T-cell (primary cell): ENCODE measurements around the gene LRRC73. TPM values are rescaled to one million over a fixed set of nuclear protein-coding genes. Genes with fewer than 3 reads are reported as not detected.
"Not testable (repeated sequence)": the region's sequence is repeated elsewhere in the genome, so short reads cannot be mapped to it uniquely, and the experiment has no call there.

ENCODE experiments used
- ATAC-seq, 4 experiments: fragments of 200-7000 bp in 3 of 4; fragments of 150-1000 bp in 1 of 4; cut with Tn5 transposase; replicated peaks in 1 of 4; 1 replicate in 3 of 4; 2 replicates in 1 of 4; pipeline ENCODE4 v1.10.0; 2021; ENCODE audit warnings: moderate library complexity in 3 of 4, mild to moderate bottlenecking in 2 of 4, moderate number of reproducible peaks in 1 of 4
- CTCF ChIA-PET, 2 donors: fragments of 300-600 bp; sonication (Branson Sonifier 250); formaldehyde crosslinking; loops; one replicate each; lab custom pipeline; 2022; ENCODE audit warnings: antibody characterized with exemption in 2 of 2; lab: Charles Lee
- POLR2A ChIA-PET, 2 donors: fragments of 300-600 bp; sonication (Branson Sonifier 250); formaldehyde crosslinking; loops; one replicate each; lab custom pipeline; 2022; ENCODE audit warnings: antibody characterized with exemption in 2 of 2; lab: Charles Lee
- DNase-seq, 35 experiments: peaks; one replicate each; pipeline versions ENCODE4 v3.0.0 to v3.0.0-alpha.2; 2013 to 2023
- H3K27ac ChIP-seq: one replicate; pipeline ENCODE4 v1.5.1; 2013; ENCODE audit warnings: low read length
- H3K27me3 ChIP-seq, 2 experiments: replicated peaks in 1 of 2; 1 replicate in 1 of 2; 2 replicates in 1 of 2; pipeline versions ENCODE4 v1.6.1 to v1.7.0; 2013; ENCODE audit warnings: low read length in 1 of 2, mixed read lengths in 1 of 2; ENCODE audit not compliant: control insufficient read depth in 2 of 2, insufficient read depth in 2 of 2; ENCODE audit errors: extremely low read depth in 1 of 2
- H3K36me3 ChIP-seq, 2 donors: 1 replicate in 1 of 2; 2 replicates in 1 of 2; pipeline versions ENCODE4 v1.6.1 to v1.7.0; 2013; ENCODE audit warnings: low read length in 1 of 2; ENCODE audit not compliant: control insufficient read depth in 2 of 2, insufficient read depth in 1 of 2; ENCODE audit errors: extremely low read depth in 1 of 2
- H3K4me1 ChIP-seq, 2 experiments: 1 replicate in 1 of 2; 2 replicates in 1 of 2; pipeline versions ENCODE4 v1.6.1 to v1.7.0; 2013; ENCODE audit warnings: low read length in 2 of 2, mixed read lengths in 1 of 2; ENCODE audit not compliant: insufficient read depth in 2 of 2, control insufficient read depth in 1 of 2; ENCODE audit errors: extremely low read depth in 1 of 2
- H3K4me3 ChIP-seq, 2 donors: 1 replicate in 1 of 2; 2 replicates in 1 of 2; pipeline versions ENCODE4 v1.5.1 to v1.7.0; 2013; ENCODE audit warnings: mild to moderate bottlenecking in 2 of 2, low read length in 1 of 2, moderate library complexity in 1 of 2; ENCODE audit not compliant: control insufficient read depth in 1 of 2; ENCODE audit errors: extremely low read depth in 1 of 2
- H3K9me3 ChIP-seq: 2 replicates; pipeline ENCODE4 v1.7.0; 2013
- H3K27ac Mint-ChIP-seq, 2 donors: one replicate each; pipeline ENCODE4 v1.8.0; 2020 to 2021; ENCODE audit warnings: mild to moderate bottlenecking in 2 of 2, mixed read lengths in 2 of 2
- H3K27me3 Mint-ChIP-seq, 2 donors: one replicate each; pipeline ENCODE4 v1.8.0; 2021 to 2022; ENCODE audit warnings: mixed read lengths in 2 of 2
- H3K36me3 Mint-ChIP-seq: one replicate; pipeline ENCODE4 v1.8.0; 2021; ENCODE audit warnings: mixed read lengths
- H3K4me1 Mint-ChIP-seq, 3 donors: one replicate each; pipeline ENCODE4 v1.8.0; 2020 to 2022; ENCODE audit warnings: mixed read lengths in 3 of 3, mild to moderate bottlenecking in 1 of 3
- H3K4me3 Mint-ChIP-seq, 3 donors: one replicate each; pipeline ENCODE4 v1.8.0; 2020 to 2022; ENCODE audit warnings: mild to moderate bottlenecking in 3 of 3, mixed read lengths in 3 of 3, moderate library complexity in 3 of 3
- H3K9me3 Mint-ChIP-seq, 3 donors: one replicate each; pipeline ENCODE4 v1.8.0; 2020 to 2022; ENCODE audit warnings: mixed read lengths in 3 of 3
- WGBS: methylation state at CpG from one replicate; pipeline ENCODE4 v1.1.5; 2013; ENCODE audit warnings: missing lambda C conversion rate; ENCODE audit not compliant: insufficient coverage; 5-methylcytosine and 5-hydroxymethylcytosine counted together
- total RNA-seq, 35 experiments: library from RNA in 6 of 35; stranded (reverse) in 6 of 35; fragments of 120-200 nt in 1 of 35; gene quantifications; one replicate each; pipeline versions ENCODE4 v1.2.1 to v1.2.4 and lab custom pipeline; 2013 to 2026

LRRC73 gene
- total RNA-seq, 5 donors from 2014 or later (not counting 1 experiment from before 2014, with no cell fraction given): 0.53 to 0.95 (median 0.76) TPM; not detected in 2

- Mint-ChIP-seq H3K4me3 (no peak overlapping the region), H3K27ac (no peak overlapping the region), H3K36me3 (no peaks in the 10 kb centered on the region), H3K4me1 (no peaks in the 10 kb centered on the region), H3K9me3 (no peaks in the 10 kb centered on the region), H3K27me3 (peaks cover 30 to 46% of the 10 kb centered on the region in 2 donors)
- DNase-seq (no peak), ATAC-seq (no peak)
- no peak overlapping the region for H3K27ac ChIP-seq
- ChIA-PET POLR2A (no interaction called here), CTCF (interaction anchor here in 1 of 2 donors (0.7 kb wide), 1 partner anchor 128 kb away, joined by 5 read pairs; no protein-coding TSS in a partner anchor)
- H3K27me3 ChIP-seq: peaks cover 0 to 51% of the 10 kb centered on the region in 2 experiments
- no peaks in the 10 kb centered on the region for H3K9me3 ChIP-seq
- no peaks in the 10 kb centered on the region for H3K4me1 ChIP-seq
- 88% methylated on average over 5 of the region's 8 CpGs for WGBS
- no peak overlapping the region for H3K4me3 ChIP-seq
- H3K36me3 ChIP-seq: no peaks in the 10 kb centered on the region
Measured at GRCh38 chr6:43464337-43464736, 45.8 kb downstream of the LRRC73 start.

- Mint-ChIP-seq H3K4me1 (peaks cover 0 to under 1% (median under 1%) of the 10 kb centered on the region in 3 donors), H3K9me3 (no peaks in the 10 kb centered on the region), H3K27me3 (peaks cover 17 to 31% of the 10 kb centered on the region in 2 donors), H3K36me3 (no peaks in the 10 kb centered on the region), H3K27ac (no peak overlapping the region), H3K4me3 (no peak overlapping the region)
- WGBS: 72% methylated on average over 5 of the region's 5 CpGs
- no peaks in the 10 kb centered on the region for H3K9me3 ChIP-seq
- H3K36me3 ChIP-seq: no peaks in the 10 kb centered on the region
- H3K4me3 ChIP-seq: no peak overlapping the region
- H3K4me1 ChIP-seq: no peaks in the 10 kb centered on the region
- no peak for DNase-seq
- ChIA-PET CTCF (no interaction called here), POLR2A (interaction anchor here in 1 of 2 donors (0.5 kb wide), 1 partner anchor 855 kb away, joined by 4 read pairs; no protein-coding TSS in a partner anchor)
- H3K27ac ChIP-seq: no peak overlapping the region
- ATAC-seq: no peak
- peaks cover 0 to 40% of the 10 kb centered on the region in 2 experiments for H3K27me3 ChIP-seq
Measured at GRCh38 chr6:43461936-43462335, 48.2 kb downstream of the LRRC73 start.

- POLR2A ChIA-PET: no interaction called here
- CTCF ChIA-PET: interaction anchor here in 1 of 2 donors (0.5 kb wide), 1 partner anchor 19 kb away, joined by 7 read pairs; no protein-coding TSS in a partner anchor
- H3K9me3 Mint-ChIP-seq: no peaks in the 10 kb centered on the region
- Histone ChIP-seq H3K4me3 (no peak overlapping the region), H3K27me3 (peaks cover 0 to 26% of the 10 kb centered on the region in 2 experiments), H3K9me3 (no peaks in the 10 kb centered on the region), H3K36me3 (no peaks in the 10 kb centered on the region), H3K4me1 (peaks cover 0 to 8% of the 10 kb centered on the region in 2 experiments), H3K27ac (no peak overlapping the region)
- H3K4me3 Mint-ChIP-seq: no peak overlapping the region
- DNase-seq: no peak
- peaks cover 10 to 11% (median 11%) of the 10 kb centered on the region in 3 donors for H3K4me1 Mint-ChIP-seq
- WGBS: 80% methylated on average over 4 of the region's 4 CpGs
- ATAC-seq: no peak
- no peak overlapping the region for H3K27ac Mint-ChIP-seq
- H3K27me3 Mint-ChIP-seq: peaks cover 13 to 27% of the 10 kb centered on the region in 2 donors
- H3K36me3 Mint-ChIP-seq: no peaks in the 10 kb centered on the region
Measured at GRCh38 chr6:43460032-43460431, 50.1 kb downstream of the LRRC73 start.

- CTCF ChIA-PET: no interaction called here
- H3K27ac ChIP-seq: no peak overlapping the region
- no peaks in the 10 kb centered on the region for H3K36me3 Mint-ChIP-seq
- no CpG with 5 or more reads among the region's 1 CpG for WGBS
- H3K9me3 ChIP-seq: no peaks in the 10 kb centered on the region
- POLR2A ChIA-PET: no interaction called here
- no peak for ATAC-seq
- no peak for DNase-seq
- H3K27me3 ChIP-seq: peaks cover 0 to 22% of the 10 kb centered on the region in 2 experiments
- no peaks in the 10 kb centered on the region for H3K36me3 ChIP-seq
- no peaks in the 10 kb centered on the region for H3K9me3 Mint-ChIP-seq
- H3K4me1 ChIP-seq: peaks cover 0 to 13% of the 10 kb centered on the region in 2 experiments
- H3K4me3 Mint-ChIP-seq: no peak overlapping the region
- peaks cover 13 to 27% of the 10 kb centered on the region in 2 donors for H3K27me3 Mint-ChIP-seq
- no peak overlapping the region for H3K4me3 ChIP-seq
- H3K27ac Mint-ChIP-seq: no peak overlapping the region
- peaks cover 10 to 11% (median 11%) of the 10 kb centered on the region in 3 donors for H3K4me1 Mint-ChIP-seq
Measured at GRCh38 chr6:43459535-43459934, 50.6 kb downstream of the LRRC73 start.

GRCh38 chr6:43458154-43458553 lies 52.0 kb downstream of the LRRC73 start:
- ChIA-PET CTCF (interaction anchor here (0.7 to 1.5 kb wide), 4 partner anchors 10 to 97 kb away, joined by 3 to 7 read pairs (median 4); no protein-coding TSS in a partner anchor), POLR2A (interaction anchor here in 1 of 2 donors (0.7 kb wide), 1 partner anchor 1564 kb away, joined by 7 read pairs; no protein-coding TSS in a partner anchor)
- DNase-seq, H3K27ac ChIP-seq, H3K9me3 Mint-ChIP-seq, H3K27ac Mint-ChIP-seq, H3K36me3 Mint-ChIP-seq, H3K4me3 ChIP-seq, H3K36me3 ChIP-seq, H3K4me3 Mint-ChIP-seq, H3K9me3 ChIP-seq, ATAC-seq: not testable (repeated sequence)
- H3K27me3 Mint-ChIP-seq: peaks cover 11 to 15% of the 10 kb centered on the region in 2 donors
- peaks cover 0 to 18% of the 10 kb centered on the region in 2 experiments for H3K4me1 ChIP-seq
- peaks cover 0 to 13% of the 10 kb centered on the region in 2 experiments for H3K27me3 ChIP-seq
- WGBS: 96% methylated on average over 8 of the region's 15 CpGs
- peaks cover 11 to 17% (median 15%) of the 10 kb centered on the region in 3 donors for H3K4me1 Mint-ChIP-seq

GRCh38 chr6:43457643-43458042 lies 52.5 kb downstream of the LRRC73 start:
- no peaks in the 10 kb centered on the region for H3K9me3 Mint-ChIP-seq

More at GRCh38 chr6:43457643-43458042, 52.5 kb downstream of the LRRC73 start:
- DNase-seq (no peak), ATAC-seq (no peak)
- Mint-ChIP-seq H3K27ac (no peak overlapping the region), H3K4me1 (peaks cover 11 to 17% (median 15%) of the 10 kb centered on the region in 3 donors), H3K36me3 (no peaks in the 10 kb centered on the region), H3K27me3 (peaks cover 7 to 12% of the 10 kb centered on the region in 2 donors), H3K4me3 (no peak overlapping the region)
- H3K9me3 ChIP-seq: no peaks in the 10 kb centered on the region
- H3K27me3 ChIP-seq: peaks cover 0 to 13% of the 10 kb centered on the region in 2 experiments
- H3K4me3 ChIP-seq: no peak overlapping the region
- 20% methylated on average over 1 of the region's 9 CpGs for WGBS
- ChIA-PET CTCF (interaction anchor here (0.6 to 1.5 kb wide), 3 partner anchors 46 to 97 kb away, joined by 3 to 7 read pairs (median 5); no protein-coding TSS in a partner anchor), POLR2A (interaction anchor here in 1 of 2 donors (0.7 kb wide), 1 partner anchor 1054 kb away, joined by 11 read pairs; no protein-coding TSS in a partner anchor)
- H3K36me3 ChIP-seq: peaks cover 2 to 3% of the 10 kb centered on the region in 2 donors
- H3K27ac ChIP-seq: no peak overlapping the region
- peaks cover 0 to 18% of the 10 kb centered on the region in 2 experiments for H3K4me1 ChIP-seq
